H1 (cell line): ENCODE measurements around the gene NKX2-8. TPM values are rescaled to one million over a fixed set of nuclear protein-coding genes. Genes with fewer than 3 reads are reported as not detected.

Experiments
- CTCF ChIA-PET: fragments of 300-600 bp; sonication (Branson Sonifier 250); formaldehyde crosslinking; loops from one replicate; lab custom pipeline; 2021; ENCODE audit not compliant: partially characterized antibody; lab: Charles Lee
- POLR2A ChIA-PET: fragments of 300-600 bp; sonication (Branson Sonifier 250); formaldehyde crosslinking; loops from one replicate; lab custom pipeline; 2021; ENCODE audit warnings: inconsistent platforms; ENCODE audit not compliant: partially characterized antibody; lab: Charles Lee
- DNase-seq, 2 experiments: peaks; one replicate each; pipeline versions ENCODE4 v3.0.0 to v3.0.0-alpha.2; 2010 to 2022; ENCODE audit warnings: low spot score in 2 of 2, low read depth in 1 of 2, mixed read lengths in 1 of 2
- FAIRE-seq: peaks from 2 replicates; lab custom pipeline; 2011; peaks lifted over from hg19 to GRCh38; lab: Jason Lieb, UNC
- H2AFZ ChIP-seq: 2 replicates; pipeline ENCODE4 v1.8.1; 2012; ENCODE audit warnings: low read length, inconsistent platforms
- H2AK5ac ChIP-seq: 2 replicates; pipeline ENCODE4 v1.6.1; 2013; ENCODE audit warnings: low read depth, low read length
- H2BK120ac ChIP-seq: replicated peaks from 2 replicates; pipeline ENCODE3; 2013; ENCODE audit warnings: low read depth, low read length, inconsistent platforms
- H2BK12ac ChIP-seq: 2 replicates; pipeline ENCODE4 v1.6.1; 2013; ENCODE audit warnings: low read depth, low read length
- H2BK15ac ChIP-seq: 2 replicates; pipeline ENCODE4 v1.6.1; 2013; ENCODE audit warnings: low read length
- H2BK20ac ChIP-seq: 2 replicates; pipeline ENCODE4 v1.6.1; 2013; ENCODE audit warnings: low read length
- H2BK5ac ChIP-seq: 2 replicates; pipeline ENCODE4 v1.6.1; 2013; ENCODE audit warnings: low read depth, low read length
- H3K14ac ChIP-seq: 2 replicates; pipeline ENCODE4 v1.6.1; 2013; ENCODE audit warnings: inconsistent platforms; ENCODE audit not compliant: insufficient read length
- H3K18ac ChIP-seq: 2 replicates; pipeline ENCODE4 v1.6.1; 2013; ENCODE audit warnings: low read length; ENCODE audit errors: extremely low read depth
- H3K23ac ChIP-seq: 2 replicates; pipeline ENCODE4 v1.6.1; 2013; ENCODE audit warnings: inconsistent platforms; ENCODE audit not compliant: insufficient read length
- H3K23me2 ChIP-seq: 2 replicates; pipeline ENCODE4 v1.6.1; 2013; ENCODE audit warnings: low read depth, low read length
- H3K27ac ChIP-seq: 2 replicates; pipeline ENCODE4 v1.6.1; 2011; ENCODE audit warnings: low read depth, low read length, inconsistent platforms
- H3K27me3 ChIP-seq, 4 experiments: replicated peaks in 1 of 4; 1 replicate in 1 of 4; 2 replicates in 3 of 4; pipeline versions ENCODE4 v1.6.1 to v1.8.1; 2011 to 2013; ENCODE audit warnings: low read length in 3 of 4, mild to moderate bottlenecking in 3 of 4, inconsistent platforms in 2 of 4, mixed read lengths in 2 of 4, moderate library complexity in 1 of 4; ENCODE audit not compliant: control insufficient read depth in 3 of 4, insufficient read depth in 3 of 4; ENCODE audit errors: extremely low read depth in 1 of 4
- H3K36me3 ChIP-seq, 4 experiments: 2 replicates each; pipeline versions ENCODE4 v1.6.1 to v1.8.1; 2011 to 2013; ENCODE audit warnings: mild to moderate bottlenecking in 4 of 4, low read length in 3 of 4, moderate library complexity in 2 of 4, control low read depth in 1 of 4, inconsistent platforms in 1 of 4; ENCODE audit not compliant: insufficient read depth in 4 of 4, control insufficient read depth in 2 of 4
- H3K4ac ChIP-seq: replicated peaks from 2 replicates; pipeline ENCODE3; 2013; ENCODE audit warnings: low read length, low read depth, mixed read lengths, inconsistent platforms; ENCODE audit not compliant: insufficient read length
- H3K4me1 ChIP-seq, 4 experiments: replicated peaks in 1 of 4; 1 replicate in 1 of 4; 2 replicates in 3 of 4; pipeline versions ENCODE4 v1.6.1 to v1.8.1; 2011 to 2013; ENCODE audit warnings: low read length in 3 of 4, inconsistent platforms in 2 of 4, mixed read lengths in 1 of 4; ENCODE audit not compliant: insufficient read depth in 4 of 4, control insufficient read depth in 3 of 4
- H3K4me2 ChIP-seq, 2 experiments: 2 replicates each; pipeline versions ENCODE4 v1.6.1 to v1.8.1; 2011 to 2013; ENCODE audit warnings: low read depth in 2 of 2, low read length in 2 of 2, control low read depth in 1 of 2, inconsistent platforms in 1 of 2, mild to moderate bottlenecking in 1 of 2; ENCODE audit not compliant: insufficient read depth in 1 of 2
- H3K4me3 ChIP-seq, 4 experiments: fragments of 200-600, 300-600 bp in 1 of 4; sonication (generic), shearing (Covaris generic), sonication (Bioruptor Twin) in 1 of 4; 2 replicates each; pipeline versions ENCODE4 v1.5.1 to v1.8.1; 2011 to 2016; ENCODE audit warnings: low read length in 4 of 4, low read depth in 3 of 4, control low read depth in 2 of 4, inconsistent platforms in 2 of 4, mild to moderate bottlenecking in 2 of 4, mixed read lengths in 1 of 4, moderate library complexity in 1 of 4; ENCODE audit not compliant: insufficient read depth in 2 of 4; ENCODE audit errors: extremely low read depth in 1 of 4
- H3K56ac ChIP-seq: replicated peaks from 2 replicates; pipeline ENCODE3; 2013; ENCODE audit warnings: low read depth, mild to moderate bottlenecking, mixed read lengths, low read length, inconsistent platforms; ENCODE audit not compliant: insufficient read length
- H3K79me1 ChIP-seq: 2 replicates; pipeline ENCODE4 v1.6.1; 2013; ENCODE audit warnings: low read depth, low read length, control low read depth
- H3K79me2 ChIP-seq, 2 experiments: 2 replicates each; pipeline versions ENCODE4 v1.6.1 to v1.8.1; 2012 to 2013; ENCODE audit warnings: low read length in 2 of 2, mild to moderate bottlenecking in 2 of 2, inconsistent platforms in 1 of 2; ENCODE audit not compliant: insufficient read depth in 2 of 2, control insufficient read depth in 1 of 2
- H3K9ac ChIP-seq, 4 experiments: replicated peaks in 1 of 4; 1 replicate in 1 of 4; 2 replicates in 3 of 4; pipeline versions ENCODE4 v1.6.1 to v1.8.1; 2011 to 2013; ENCODE audit warnings: low read depth in 3 of 4, low read length in 3 of 4, control low read depth in 2 of 4, mild to moderate bottlenecking in 2 of 4, moderate library complexity in 2 of 4, inconsistent platforms in 1 of 4; ENCODE audit errors: extremely low read depth in 1 of 4
- H3K9me3 ChIP-seq, 2 experiments: 2 replicates each; pipeline versions ENCODE4 v1.6.1 to v1.8.1; 2012 to 2013; ENCODE audit warnings: mild to moderate bottlenecking in 2 of 2, moderate library complexity in 2 of 2, control low read depth in 1 of 2, inconsistent platforms in 1 of 2, low read depth in 1 of 2, low read length in 1 of 2, mixed read lengths in 1 of 2; ENCODE audit not compliant: insufficient read depth in 2 of 2
- H4K20me1 ChIP-seq, 2 experiments: replicated peaks in 1 of 2; 2 replicates each; pipeline versions ENCODE3 to v1.8.1; 2011 to 2013; ENCODE audit warnings: inconsistent platforms in 2 of 2, low read length in 2 of 2, mild to moderate bottlenecking in 1 of 2; ENCODE audit not compliant: insufficient read depth in 2 of 2, control insufficient read depth in 1 of 2
- H4K5ac ChIP-seq: 2 replicates; pipeline ENCODE4 v1.6.1; 2013; ENCODE audit warnings: low read length, low read depth, mixed read lengths, inconsistent platforms; ENCODE audit not compliant: insufficient read length
- H4K8ac ChIP-seq: 2 replicates; pipeline ENCODE4 v1.8.0; 2013; ENCODE audit warnings: mild to moderate bottlenecking, moderate library complexity, low read length, inconsistent platforms; ENCODE audit not compliant: insufficient read depth; ENCODE audit errors: extremely low read depth
- H4K91ac ChIP-seq: replicated peaks from 2 replicates; pipeline ENCODE3; 2013; ENCODE audit warnings: low read length, mixed read lengths, inconsistent platforms; ENCODE audit not compliant: insufficient read length
- GTF2F1 ChIP-seq: IDR thresholded peaks from 2 replicates; pipeline ENCODE4 v1.6.1; 2012; ENCODE audit warnings: low read depth, low read length, improper control_type of control experiment, borderline replicate concordance
- JUN ChIP-seq: IDR thresholded peaks from 2 replicates; pipeline ENCODE4 v1.6.1; 2011; ENCODE audit warnings: low read depth, mild to moderate bottlenecking, improper control_type of control experiment, low read length
- NANOG ChIP-seq: IDR thresholded peaks from 2 replicates; pipeline ENCODE4 v1.6.1; 2011; ENCODE audit warnings: low read length, low read depth, mild to moderate bottlenecking, inconsistent platforms; ENCODE audit not compliant: insufficient read depth, poor library complexity, severe bottlenecking
- POLR2A ChIP-seq, 2 experiments: IDR thresholded peaks; 1 replicate in 1 of 2; 2 replicates in 1 of 2; pipeline ENCODE4 v1.6.1; 2011; ENCODE audit warnings: low read depth in 2 of 2, low read length in 2 of 2, mild to moderate bottlenecking in 2 of 2; ENCODE audit errors: control extremely low read depth in 1 of 2
- SP4 ChIP-seq: IDR thresholded peaks from 2 replicates; pipeline ENCODE4 v1.6.1; 2012; ENCODE audit warnings: low read length, inconsistent platforms
- TAF7 ChIP-seq: optimal IDR thresholded peaks from 2 replicates; pipeline ENCODE3; 2011; ENCODE audit warnings: low read depth, mild to moderate bottlenecking, inconsistent platforms, low read length, moderate library complexity, borderline replicate concordance
- TBP ChIP-seq: IDR thresholded peaks from 2 replicates; pipeline ENCODE4 v1.6.1; 2011; ENCODE audit warnings: low read depth, low read length, improper control_type of control experiment
- YY1 ChIP-seq: IDR thresholded peaks from 2 replicates; pipeline ENCODE4 v1.6.1; 2011; ENCODE audit warnings: low read depth, mild to moderate bottlenecking, low read length
- WGBS, 2 experiments: shearing (Covaris generic) in 1 of 2; methylation state at CpG; one replicate each; pipeline versions ENCODE4 v1.1.6 to v1.1.7; 2013 to 2015; ENCODE audit warnings: low lambda C conversion rate in 2 of 2, mixed read lengths in 2 of 2, inconsistent platforms in 1 of 2, low coverage in 1 of 2, missing lambda C conversion rate in 1 of 2; ENCODE audit not compliant: insufficient replicate concordance in 2 of 2, insufficient coverage in 1 of 2, insufficient read length in 1 of 2; ENCODE audit errors: extremely low coverage in 1 of 2, missing lambda C conversion rate in 1 of 2; 5-methylcytosine and 5-hydroxymethylcytosine counted together
- polyA plus RNA-seq, 7 experiments: library from polyadenylated mRNA; depleted of rRNA in 3 of 7; stranded (reverse) in 5 of 7; unstranded in 2 of 7; fragments of >200 nt in 5 of 7; fragments of 200-250 nt in 2 of 7; gene quantifications; 1 replicate in 5 of 7; 2 replicates in 1 of 7; 4 replicates in 1 of 7; pipeline versions ENCODE4 v1.2.1 to v1.2.3, GENCODE V29; 2011 to 2013; ENCODE audit warnings: missing spikeins in 2 of 7, mixed read lengths in 2 of 7
- total RNA-seq: library from RNA; stranded (reverse); fragmentation: NEBNext Ultra II Directional; extraction: Animal tissue kit (Norgen Biotek cat#: 25700); gene quantifications from 2 replicates; pipeline ENCODE4 v1.2.1, GENCODE V29; 2021

NKX2-8 gene
- total and polyA plus RNA-seq, 2 of the 8 experiments (the other 6 are each of a cell fraction or from before 2014, with no cell fraction given): not detected

DNA sequence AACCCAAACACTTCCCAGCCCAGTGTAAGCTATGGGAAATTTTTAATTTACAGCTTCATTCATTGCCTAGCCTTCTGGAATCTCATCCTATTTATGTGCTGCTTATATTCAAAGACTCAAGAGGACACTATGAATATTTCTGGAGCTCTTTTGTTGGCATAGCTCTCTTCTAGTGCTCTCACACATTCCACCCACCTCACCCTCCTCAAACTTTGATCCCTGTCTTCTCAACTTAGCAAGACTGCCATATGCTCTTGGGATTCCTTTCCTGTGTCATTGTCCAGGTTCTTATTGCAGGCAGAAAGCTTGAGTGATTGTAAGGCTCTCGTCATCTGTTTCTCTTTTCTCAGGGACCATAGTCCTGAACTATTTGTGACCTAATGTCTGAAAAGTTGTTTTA lies 44.4 kb downstream of the NKX2-8 start:
- ChIA-PET CTCF (interaction anchor here (1.1 to 4.3 kb wide), 10 partner anchors 11 to 433 kb away, joined by 3 to 58 read pairs (median 6); partner anchors contain the start of gene NKX2-1), POLR2A (no interaction called here)
- FAIRE-seq: no peak
- H3K9me3 ChIP-seq: no peaks in the 10 kb centered on the region
- H3K4ac ChIP-seq: no peak overlapping the region
- H3K23me2 ChIP-seq: no peaks in the 10 kb centered on the region
- H3K79me1 ChIP-seq: no peaks in the 10 kb centered on the region
- H2BK5ac ChIP-seq: no peak overlapping the region
- no peak overlapping the region for H3K23ac ChIP-seq
- no peaks in the 10 kb centered on the region for H3K4me1 ChIP-seq
- no peak overlapping the region for H2AK5ac ChIP-seq
- H3K9ac ChIP-seq: no peak overlapping the region
- H3K4me3 ChIP-seq: no peak overlapping the region
- H3K4me2 ChIP-seq: no peak overlapping the region
- peaks cover 0 to 2% (median 0%) of the 10 kb centered on the region in 4 experiments; a peak in 1 of 7 replicates for H3K27me3 ChIP-seq
- no peak overlapping the region for H3K56ac ChIP-seq
- H2BK12ac ChIP-seq: no peak overlapping the region
- no peak overlapping the region for H4K5ac ChIP-seq
- no peak overlapping the region for H4K8ac ChIP-seq
- no peak overlapping the region for H4K91ac ChIP-seq
- H3K18ac ChIP-seq: no peak overlapping the region
- no peak overlapping the region for H2AFZ ChIP-seq
- no peaks in the 10 kb centered on the region for H4K20me1 ChIP-seq
- TF ChIP-seq NANOG: no peak
- TF ChIP-seq YY1: no peak
- TF ChIP-seq SP4: no peak
- TF ChIP-seq TAF7: no peak
- no peak for TF ChIP-seq GTF2F1
- no peak for TF ChIP-seq JUN
- TF ChIP-seq TBP: no peak
- TF ChIP-seq POLR2A (IDR thresholded peaks at IDR 0.05; ENCODE audit: control extremely low read depth in 1 of 2, low read depth in 2 of 2, low read length in 2 of 2): no peak
- no peak overlapping the region for H3K27ac ChIP-seq
- H2BK20ac ChIP-seq: no peak overlapping the region
- WGBS, 2 experiments: 82% methylated on average over 1 of the region's 1 CpG; no CpG with 5 or more reads in 1 of the 2 experiments
- no peaks in the 10 kb centered on the region for H3K36me3 ChIP-seq
- H2BK15ac ChIP-seq: no peak overlapping the region
- H3K79me2 ChIP-seq: no peaks in the 10 kb centered on the region
- DNase-seq: no peak
- H2BK120ac ChIP-seq: no peak overlapping the region
- H3K14ac ChIP-seq: no peak overlapping the region
